ENCODE measurements around the gene RP9.

Gene RP9

GRCh38 chr7:33062023-33062781, 47.0 kb downstream of the RP9 start, which contains the start of gene NT5C3A:
TSS of gene NT5C3A (minus strand) at chr7:33062776. CDS start at chr7:33062705, 71 bp downstream.
- DNase-seq: peak in 1 of 2 experiments; percentile 39

DNA sequence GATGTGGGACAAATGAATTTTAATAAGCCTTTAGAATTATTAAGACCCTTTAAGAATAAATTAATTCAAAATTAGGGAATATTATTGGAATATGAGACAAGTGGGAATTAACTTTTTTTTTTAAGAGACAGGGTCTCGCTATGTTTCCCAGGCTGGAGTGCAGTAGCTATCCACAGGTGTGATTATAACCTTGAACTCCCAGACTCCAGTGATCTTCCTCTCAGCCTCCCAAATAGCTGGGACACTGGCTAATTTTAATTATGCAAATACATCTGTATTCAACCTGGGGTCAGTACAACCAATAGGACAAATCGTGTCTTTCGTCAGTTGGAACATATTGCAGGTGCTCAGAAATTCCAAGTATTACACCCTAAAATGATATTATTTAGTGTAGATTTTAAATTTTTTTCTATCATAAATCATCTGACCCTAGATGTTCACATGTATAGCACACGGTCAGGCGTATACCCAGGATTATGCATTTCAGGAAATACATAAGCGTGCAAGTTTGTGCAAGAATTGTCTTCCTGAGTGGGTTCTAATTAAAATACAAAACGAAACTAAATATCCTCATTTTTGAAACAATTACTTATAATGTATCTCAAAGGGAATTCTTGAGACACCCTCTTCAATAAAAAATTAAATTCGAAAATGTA, 47.8 kb downstream of the RP9 start:
- no peak for DNase-seq

GRCh38 chr7:33059635-33060034, 49.6 kb downstream of the RP9 start:
- DNase-seq: no peak

GRCh38 chr7:33055158-33055557, 54.0 kb downstream of the RP9 start:
- DNase-seq: no peak

GRCh38 chr7:33054261-33054964, 54.8 kb downstream of the RP9 start:
- no peak for DNase-seq

DNA sequence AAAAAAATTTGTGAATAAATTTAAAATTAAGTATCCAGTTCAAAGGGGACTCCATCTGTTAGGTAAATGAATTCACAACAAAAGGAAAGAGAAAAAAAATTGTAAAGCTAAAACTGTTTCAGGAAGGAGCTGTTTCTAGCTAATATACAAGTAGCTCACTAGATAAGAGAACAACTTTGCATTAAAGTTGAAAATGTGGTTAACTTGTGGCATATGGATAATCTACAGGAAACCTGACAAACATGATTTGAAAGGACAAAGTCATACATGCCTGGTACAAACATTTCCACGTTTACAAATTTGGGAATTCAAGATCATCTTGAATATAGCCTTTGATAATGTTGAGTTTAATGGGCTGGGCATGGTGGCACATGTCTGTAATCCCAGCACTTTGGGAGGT, 55.5 kb downstream of the RP9 start:
- DNase-seq: no peak

DNA sequence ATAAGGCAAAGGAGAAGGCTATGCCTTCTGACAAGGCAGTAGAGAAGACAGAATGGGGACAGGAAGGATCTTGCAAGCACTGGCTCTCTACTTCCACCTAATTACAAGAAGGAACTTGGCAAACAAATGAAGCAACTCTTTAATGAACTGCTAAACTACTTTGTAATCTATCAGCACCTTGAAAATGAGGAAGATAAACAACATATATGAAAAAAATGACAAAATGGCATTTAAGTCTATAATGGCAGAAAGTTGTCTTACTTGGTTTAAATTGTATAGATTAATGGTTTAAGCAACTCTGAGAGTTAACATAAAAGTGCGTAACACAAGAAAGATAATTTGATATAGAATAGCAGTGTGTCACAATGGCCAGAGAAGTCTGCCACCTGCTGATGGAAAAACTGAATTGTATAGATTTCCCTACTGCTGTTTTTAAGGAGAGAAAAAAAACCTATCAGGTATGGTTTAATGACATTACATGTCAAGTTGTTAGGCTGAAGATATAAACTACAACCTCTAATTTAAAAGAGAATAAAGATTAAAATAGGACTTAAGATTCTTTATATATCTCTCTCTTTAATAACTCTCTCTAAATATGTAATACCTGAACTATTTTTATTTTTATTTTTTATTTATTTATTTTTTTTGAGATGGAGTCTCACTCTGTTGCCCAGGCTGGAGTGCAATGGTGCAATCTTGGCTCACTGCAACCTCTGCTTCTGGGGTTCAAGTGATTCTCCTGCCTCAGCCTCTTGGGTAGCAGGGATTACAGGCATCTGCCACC, 58.5 kb downstream of the RP9 start:
- peak in 1 of 2 experiments; percentile 31 for DNase-seq

GRCh38 chr7:33048704-33049103, 60.5 kb downstream of the RP9 start:
- no peak for DNase-seq

DNA sequence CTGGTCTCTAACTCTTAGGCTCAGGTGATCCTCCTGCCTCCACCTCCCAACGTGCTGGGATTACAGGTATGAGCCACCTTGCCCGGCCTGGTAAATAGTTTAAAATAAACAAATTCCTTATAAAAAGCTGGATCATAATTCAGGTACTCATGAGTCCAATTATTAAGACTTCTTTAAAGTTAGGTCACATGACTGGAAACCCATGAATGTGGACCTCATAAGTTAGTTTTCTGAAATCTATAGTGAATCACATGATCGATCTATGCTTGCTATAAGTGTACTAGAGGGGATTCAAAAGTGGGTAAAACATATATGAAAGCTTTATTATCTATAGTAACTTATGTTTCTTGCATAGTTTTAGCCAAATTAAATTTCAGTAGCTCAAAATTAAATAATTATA, 60.9 kb downstream of the RP9 start:
- DNase-seq: no peak

GRCh38 chr7:33044986-33045385, 64.2 kb downstream of the RP9 start:
- no peak for DNase-seq
